ENCODE data around the gene KIAA1217.

KIAA1217 gene

GRCh38 chr10:24382045-24382444 is 173.1 kb downstream of the KIAA1217 start:
- H3K27ac ChIP-seq, result no peak overlapping the region
- no peak for TF ChIP-seq CTCF (conservative IDR thresholded peaks at IDR 0.05)

DNA sequence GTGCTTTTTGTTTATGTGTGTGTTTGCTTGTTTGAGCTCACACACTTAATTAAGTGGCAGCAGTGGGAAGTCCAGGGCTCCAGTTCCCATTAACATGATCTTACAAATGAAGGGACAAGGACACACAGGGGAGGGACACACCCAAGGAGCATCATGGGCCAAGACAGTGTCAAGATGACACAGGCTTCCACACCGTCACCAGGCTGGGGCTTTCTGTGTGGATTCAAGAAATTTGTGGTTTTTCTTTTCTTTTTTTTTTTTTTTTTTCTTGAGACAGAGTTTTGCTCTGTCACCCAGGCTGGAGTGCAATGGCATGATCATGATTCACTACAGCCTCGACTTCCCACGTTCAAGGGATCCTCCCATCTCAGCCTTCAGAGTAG is 173.6 kb downstream of the KIAA1217 start:
- no peak overlapping the region for H3K27ac ChIP-seq
- no peak for TF ChIP-seq CTCF (conservative IDR thresholded peaks at IDR 0.05)

GRCh38 chr10:24382979-24383663 is 174.2 kb downstream of the KIAA1217 start:
- no peak for TF ChIP-seq CTCF (conservative IDR thresholded peaks at IDR 0.05)
- no peak overlapping the region for H3K27ac ChIP-seq

- H3K27ac ChIP-seq, result no peak overlapping the region
- TF ChIP-seq CTCF (conservative IDR thresholded peaks at IDR 0.05), result no peak
Measured at GRCh38 chr10:24383681-24384106, 174.8 kb downstream of the KIAA1217 start.

GRCh38 chr10:24384954-24385353 is 176.0 kb downstream of the KIAA1217 start:
- no peak overlapping the region for H3K27ac ChIP-seq
- no peak for TF ChIP-seq CTCF (conservative IDR thresholded peaks at IDR 0.05)

DNA sequence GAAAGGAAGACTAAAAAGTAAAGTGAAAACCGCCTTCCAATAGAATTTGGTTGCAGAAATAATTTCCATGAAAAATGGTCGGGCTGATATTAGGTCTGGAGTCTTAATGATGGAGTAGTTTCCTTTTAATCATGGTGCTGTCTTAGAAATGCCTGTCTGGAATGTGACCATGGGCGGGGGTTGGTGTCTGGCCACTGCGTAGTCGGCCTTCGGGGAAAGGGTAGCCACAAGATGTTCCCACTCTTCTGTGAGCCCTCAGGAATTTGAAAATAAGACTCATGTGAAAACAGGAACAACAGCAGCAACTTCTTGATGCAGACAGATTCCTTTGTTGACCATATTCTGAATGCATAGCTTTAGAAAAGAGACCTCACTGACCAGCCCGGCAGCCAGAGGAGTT is 176.8 kb downstream of the KIAA1217 start:
- H3K27ac ChIP-seq, result no peak overlapping the region
- TF ChIP-seq CTCF (conservative IDR thresholded peaks at IDR 0.05), result no peak

DNA sequence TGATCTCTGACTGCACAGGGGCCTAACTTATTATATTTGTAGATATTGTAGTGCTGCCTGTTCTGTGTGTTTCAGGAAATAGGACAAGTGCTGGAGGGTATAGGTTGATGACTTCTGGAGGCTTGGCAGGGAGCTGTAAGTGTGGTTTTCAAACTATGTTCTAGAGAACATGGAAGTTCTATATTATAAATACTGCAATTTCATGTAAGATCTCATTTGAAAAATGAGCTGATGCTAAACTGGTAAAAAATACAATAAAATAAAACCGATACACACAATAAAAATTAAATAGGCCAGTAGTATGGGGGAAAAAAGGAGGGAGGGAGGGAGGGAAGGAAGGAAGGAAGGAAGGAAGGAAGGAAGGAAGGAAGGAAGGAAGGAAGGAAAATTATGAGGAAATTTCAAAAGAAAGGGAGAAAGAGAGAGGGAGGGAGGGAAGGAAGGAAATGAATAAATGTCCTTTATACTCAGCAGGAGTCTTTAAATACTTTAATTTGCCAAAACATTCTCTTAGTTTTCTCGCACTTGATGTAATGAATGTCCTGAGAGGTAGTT is 181.3 kb downstream of the KIAA1217 start:
- H3K27ac ChIP-seq, result no peak overlapping the region
- no peak for TF ChIP-seq CTCF (conservative IDR thresholded peaks at IDR 0.05)

Measured in VCaP (cell line).